ENCODE measurements around the gene KIAA1217.

Gene KIAA1217

DNA sequence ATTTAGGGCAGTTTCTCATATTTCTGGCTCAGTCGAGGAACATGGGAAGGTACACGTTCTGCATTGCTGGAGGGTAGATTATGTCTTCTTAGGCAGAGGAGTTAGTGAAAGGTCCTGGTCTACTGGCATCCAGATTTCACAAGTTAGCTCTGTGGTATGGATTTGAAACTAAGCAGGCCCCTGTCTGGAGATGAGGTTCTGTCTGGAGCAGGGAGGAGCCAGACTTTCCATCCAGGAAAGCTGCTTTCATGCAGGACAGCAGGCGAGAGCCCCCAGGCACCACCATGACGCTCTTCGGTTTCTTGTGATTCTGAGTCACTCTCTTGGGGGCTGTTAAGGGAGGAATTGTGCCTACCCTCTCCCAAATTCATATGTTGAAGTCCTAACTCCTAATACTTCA is 184.3 kb downstream of the KIAA1217 start:
- no peak for TF ChIP-seq TAF1 (IDR thresholded peaks at IDR 0.05; ENCODE audit: borderline replicate concordance, insufficient read depth, low read length)
- TF ChIP-seq REST (IDR thresholded peaks at IDR 0.05; ENCODE audit: insufficient read depth in 1 of 2, low read depth in 2 of 2, low read length in 2 of 2) = no peak

GRCh38 chr10:24394461-24395190 is 185.7 kb downstream of the KIAA1217 start:
- no peak for TF ChIP-seq FOXP2 (optimal IDR thresholded peaks at IDR 0.05; ENCODE audit: borderline replicate concordance, extremely low read depth, extremely low read length, insufficient read depth)
- no peak for TF ChIP-seq REST (IDR thresholded peaks at IDR 0.05; ENCODE audit: insufficient read depth in 1 of 2, low read depth in 2 of 2, low read length in 2 of 2)
- TF ChIP-seq SIN3A (IDR thresholded peaks at IDR 0.05; ENCODE audit: borderline replicate concordance, insufficient read depth, low read length) = no peak
- TF ChIP-seq POLR2AphosphoS5 (IDR thresholded peaks at IDR 0.05; ENCODE audit: low read depth, low read length) = no peak
- TF ChIP-seq TAF1 (IDR thresholded peaks at IDR 0.05; ENCODE audit: borderline replicate concordance, insufficient read depth, low read length) = no peak

- no peak for TF ChIP-seq TAF1 (IDR thresholded peaks at IDR 0.05; ENCODE audit: borderline replicate concordance, insufficient read depth, low read length)
- no peak for TF ChIP-seq REST (IDR thresholded peaks at IDR 0.05; ENCODE audit: insufficient read depth in 1 of 2, low read depth in 2 of 2, low read length in 2 of 2)
- no peak for TF ChIP-seq SIN3A (IDR thresholded peaks at IDR 0.05; ENCODE audit: borderline replicate concordance, insufficient read depth, low read length)
- TF ChIP-seq POLR2AphosphoS5 (IDR thresholded peaks at IDR 0.05; ENCODE audit: low read depth, low read length) = no peak
- no peak for TF ChIP-seq FOXP2 (optimal IDR thresholded peaks at IDR 0.05; ENCODE audit: borderline replicate concordance, extremely low read depth, extremely low read length, insufficient read depth)
These were observed 187.5 kb downstream of the KIAA1217 start for GRCh38 chr10:24396396-24396795.

GRCh38 chr10:24397662-24398061 is 188.7 kb downstream of the KIAA1217 start:
- TF ChIP-seq POLR2AphosphoS5 (IDR thresholded peaks at IDR 0.05; ENCODE audit: low read depth, low read length) (no peak), FOXP2 (optimal IDR thresholded peaks at IDR 0.05; ENCODE audit: borderline replicate concordance, extremely low read depth, extremely low read length, insufficient read depth) (no peak), TAF1 (IDR thresholded peaks at IDR 0.05; ENCODE audit: borderline replicate concordance, insufficient read depth, low read length) (no peak), REST (IDR thresholded peaks at IDR 0.05; ENCODE audit: insufficient read depth in 1 of 2, low read depth in 2 of 2, low read length in 2 of 2) (no peak), SIN3A (IDR thresholded peaks at IDR 0.05; ENCODE audit: borderline replicate concordance, insufficient read depth, low read length) (no peak)

DNA sequence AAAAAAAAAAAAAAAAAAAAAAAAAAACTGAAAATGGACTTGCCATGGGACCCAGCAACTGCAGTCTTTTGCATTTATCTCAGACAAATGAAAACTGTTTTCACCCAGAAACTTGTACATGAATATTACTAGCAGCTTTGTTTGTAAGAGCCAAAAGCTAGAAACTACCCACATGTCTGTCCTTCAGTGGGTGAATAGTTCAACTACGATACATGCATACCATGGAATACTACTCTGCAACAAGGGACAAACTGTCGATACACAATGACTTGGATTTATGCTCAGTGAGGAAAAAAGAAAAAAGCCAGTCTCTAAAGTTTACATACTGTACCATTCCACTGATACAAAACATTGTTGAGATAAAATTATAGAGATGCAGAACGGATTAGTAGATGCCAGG is 195.6 kb downstream of the KIAA1217 start:
- no peak for TF ChIP-seq FOXP2 (optimal IDR thresholded peaks at IDR 0.05; ENCODE audit: borderline replicate concordance, extremely low read depth, extremely low read length, insufficient read depth)

All from PFSK-1 (cell line).